Measurements from ENCODE around the gene FBXW11. TPM values are rescaled to one million over a fixed set of nuclear protein-coding genes. Genes with fewer than 3 reads are reported as not detected.

Gene FBXW11
- total and polyA plus RNA-seq, 8 donors = 6.0 to 43.8 (median 25.0) TPM

GRCh38 chr5:171992305-171992704 lies 14.1 kb downstream of the FBXW11 start:
- WGBS, 2 donors = 93 to 97% methylated on average over 3 of the region's 3 CpGs
- no peak for DNase-seq
- TF ChIP-seq CTCF (IDR thresholded peaks at IDR 0.05) = no peak
- Histone ChIP-seq H3K9me3 (no peaks in the 10 kb centered on the region), H3K4me1 (peaks cover 14 to 35% (median 22%) of the 10 kb centered on the region in 3 donors), H3K27ac (no peak overlapping the region), H3K36me3 (no peaks in the 10 kb centered on the region), H3K27me3 (no peaks in the 10 kb centered on the region), H3K4me3 (no peak overlapping the region)
- no peak for ATAC-seq
- no peak for FAIRE-seq
- intact Hi-C loops (cut with DNase I) = no loop called here

GRCh38 chr5:171990713-171991015 lies 15.8 kb downstream of the FBXW11 start:
- peaks cover 0 to 23% (median 13%) of the 10 kb centered on the region in 3 donors for H3K4me1 ChIP-seq
- H3K9me3 ChIP-seq = no peaks in the 10 kb centered on the region
- no peaks in the 10 kb centered on the region for H3K27me3 ChIP-seq
- H3K36me3 ChIP-seq = no peaks in the 10 kb centered on the region
- no peak overlapping the region for H3K27ac ChIP-seq
- no peak for DNase-seq
- no peak for TF ChIP-seq CTCF (IDR thresholded peaks at IDR 0.05)
- no peak for FAIRE-seq
- no peak for ATAC-seq
- 94 to 97% methylated on average over 7 of the region's 7 CpGs for WGBS, 2 donors
- intact Hi-C loops (cut with DNase I) = no loop called here
- no peak overlapping the region for H3K4me3 ChIP-seq

- H3K27me3 ChIP-seq = no peaks in the 10 kb centered on the region
- no peak overlapping the region for H3K27ac ChIP-seq
- ATAC-seq (no peak), FAIRE-seq (no peak), DNase-seq (no peak)
- no peak overlapping the region for H3K4me3 ChIP-seq
- no peaks in the 10 kb centered on the region for H3K36me3 ChIP-seq
- peaks cover 0 to 23% (median 13%) of the 10 kb centered on the region in 3 donors for H3K4me1 ChIP-seq
- no peaks in the 10 kb centered on the region for H3K9me3 ChIP-seq
- no peak for TF ChIP-seq CTCF (IDR thresholded peaks at IDR 0.05)
- intact Hi-C loops (cut with DNase I) = no loop called here
These were observed 16.3 kb downstream of the FBXW11 start for GRCh38 chr5:171989946-171990712.

- no peak for DNase-seq
- H3K27me3 ChIP-seq = no peaks in the 10 kb centered on the region
- no peaks in the 10 kb centered on the region for H3K36me3 ChIP-seq
- no peaks in the 10 kb centered on the region for H3K9me3 ChIP-seq
- intact Hi-C loops (cut with DNase I) = no loop called here
- H3K27ac ChIP-seq = no peak overlapping the region
- peak in 1 of 4 donors; percentile 47 for ATAC-seq
- no peak for TF ChIP-seq CTCF (IDR thresholded peaks at IDR 0.05)
- FAIRE-seq = no peak
- 66 to 73% methylated on average over 5 of the region's 5 CpGs for WGBS, 2 donors
- H3K4me3 ChIP-seq = no peak overlapping the region
- H3K4me1 ChIP-seq = peaks cover 0 to 28% (median 13%) of the 10 kb centered on the region in 3 donors
These were observed 17.2 kb downstream of the FBXW11 start for GRCh38 chr5:171989276-171989675.

GRCh38 chr5:171986772-171987171 lies 19.7 kb downstream of the FBXW11 start:
- DNase-seq (no peak), ATAC-seq (no peak), FAIRE-seq (no peak)
- no peak for TF ChIP-seq CTCF (IDR thresholded peaks at IDR 0.05)
- Histone ChIP-seq H3K36me3 (no peaks in the 10 kb centered on the region), H3K27ac (no peak overlapping the region), H3K4me3 (no peak overlapping the region), H3K27me3 (no peaks in the 10 kb centered on the region), H3K9me3 (no peaks in the 10 kb centered on the region), H3K4me1 (peaks cover 0 to 30% (median 13%) of the 10 kb centered on the region in 3 donors)
- 72 to 83% methylated on average over 4 of the region's 4 CpGs for WGBS, 2 donors
- intact Hi-C loops (cut with DNase I) = no loop called here
